Effector CD8-positive, alpha-beta T cell (primary cell): ENCODE data around the gene SNRNP40.
"Not testable (repeated sequence)": the region's sequence is repeated elsewhere in the genome, so short reads cannot be mapped to it uniquely, and the experiment has no call there.

Experiments
- DNase-seq: peaks from one replicate; lab custom pipeline; 2025; lab: John Stamatoyannopoulos, UW
- total RNA-seq, 4 experiments: gene quantifications; one replicate each; lab custom pipeline; 2026; lab: John Stamatoyannopoulos, UW

SNRNP40 gene
- total RNA-seq = 66.7 to 101 (median 79.9) reads per million in 4 experiments

DNA sequence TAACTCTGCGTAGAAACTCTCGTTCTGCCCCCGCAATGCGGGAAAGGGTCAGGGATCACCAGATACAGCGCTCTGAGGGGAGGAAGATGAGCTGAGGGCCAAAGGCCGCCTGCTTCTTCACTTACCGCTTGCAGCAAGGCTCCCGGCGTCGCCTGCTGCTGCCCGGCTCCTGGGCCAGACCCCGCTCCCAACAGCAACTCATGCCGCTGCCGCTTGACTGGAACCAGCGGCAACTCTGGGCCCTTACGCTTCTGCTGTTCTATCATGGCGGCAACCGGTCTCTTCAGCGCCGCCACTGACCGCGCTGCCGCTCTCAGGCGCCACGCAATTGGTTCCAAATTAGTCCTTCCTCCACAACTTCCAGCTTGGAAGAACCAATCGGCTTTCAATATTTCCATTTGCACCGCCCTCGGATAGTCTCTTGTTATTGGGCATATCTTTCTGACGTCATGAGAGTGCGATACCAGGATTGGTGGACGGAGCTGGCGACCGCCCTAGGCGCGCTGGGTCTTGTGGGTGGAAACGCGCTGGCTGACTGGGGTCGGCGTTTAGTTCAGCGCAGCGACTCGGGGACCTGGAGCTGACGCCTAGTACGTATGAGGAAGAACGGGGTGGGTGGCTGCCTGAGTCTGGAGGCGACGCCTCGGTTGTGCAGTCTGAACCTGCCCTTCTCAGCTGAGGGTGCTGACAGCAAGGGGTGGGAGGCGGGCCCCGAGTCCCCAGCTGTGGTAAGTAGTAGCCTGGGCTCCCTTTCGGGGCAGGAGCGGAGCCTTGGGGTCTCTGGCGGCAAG is at the start of gene SNRNP40, which contains the start of gene ZCCHC17:
SNRNP40 (minus strand) TSS at position 303 of the 791 bp plus-strand sequence; CDS start at position 266, 37 bp downstream.
ZCCHC17 (plus strand) TSS at position 547 of the 791 bp plus-strand sequence. CDS start 13,067 bp downstream, outside the sequence.
- peak; percentile 89 for DNase-seq

GRCh38 chr1:31345635-31346034 is 49.0 kb upstream of the SNRNP40 start:
- DNase-seq = no peak

- DNase-seq = no peak
These were observed 47.9 kb upstream of the SNRNP40 start for GRCh38 chr1:31344503-31344902.

- no peak for DNase-seq
These were observed 40.3 kb upstream of the SNRNP40 start for GRCh38 chr1:31336687-31337467.

- no peak for DNase-seq
These were observed 38.4 kb upstream of the SNRNP40 start for GRCh38 chr1:31335007-31335406.

GRCh38 chr1:31327381-31327780 is 30.8 kb upstream of the SNRNP40 start:
- no peak for DNase-seq

- no peak for DNase-seq
These were observed 29.9 kb upstream of the SNRNP40 start for GRCh38 chr1:31326461-31326860.

DNA sequence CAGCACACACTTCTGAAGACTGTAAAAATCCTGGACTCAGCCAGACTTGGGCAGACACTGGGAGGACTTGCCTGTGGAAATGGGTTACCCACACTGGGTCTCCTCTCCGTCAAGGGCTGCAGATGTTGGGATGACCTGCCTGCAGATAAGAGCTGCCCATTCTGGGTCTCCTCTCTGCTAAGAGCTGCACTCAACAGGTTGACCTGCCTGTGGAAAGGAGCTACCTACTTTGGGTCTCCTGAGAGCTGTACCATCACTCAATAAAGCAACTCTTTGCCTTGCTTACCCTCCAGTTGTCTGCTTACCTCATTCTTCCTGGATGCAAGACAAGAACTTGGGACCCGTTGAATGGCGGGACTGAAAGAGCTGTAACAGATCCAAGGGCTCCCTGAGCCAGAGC is 28.4 kb upstream of the SNRNP40 start:
- no peak for DNase-seq

DNA sequence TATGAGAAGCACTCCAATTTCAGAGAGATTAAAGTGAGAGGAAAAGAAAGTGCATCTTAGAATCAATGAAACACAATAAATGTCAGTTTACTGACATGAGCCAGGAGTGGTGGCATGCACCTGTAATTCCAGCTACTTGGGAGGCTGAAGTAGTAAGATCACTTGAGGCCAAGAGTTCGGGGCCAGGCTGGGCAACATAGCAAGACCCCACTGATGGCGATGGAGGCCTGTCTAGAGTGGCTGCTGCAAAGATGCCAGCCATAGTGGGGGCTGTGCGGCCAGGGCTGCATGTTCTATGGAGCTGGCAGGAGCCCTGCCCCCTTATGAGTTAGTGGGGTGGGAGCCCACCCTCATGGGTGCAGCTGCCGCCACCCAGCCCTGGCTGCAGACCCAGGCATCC is 27.5 kb upstream of the SNRNP40 start:
- DNase-seq = no peak

DNA sequence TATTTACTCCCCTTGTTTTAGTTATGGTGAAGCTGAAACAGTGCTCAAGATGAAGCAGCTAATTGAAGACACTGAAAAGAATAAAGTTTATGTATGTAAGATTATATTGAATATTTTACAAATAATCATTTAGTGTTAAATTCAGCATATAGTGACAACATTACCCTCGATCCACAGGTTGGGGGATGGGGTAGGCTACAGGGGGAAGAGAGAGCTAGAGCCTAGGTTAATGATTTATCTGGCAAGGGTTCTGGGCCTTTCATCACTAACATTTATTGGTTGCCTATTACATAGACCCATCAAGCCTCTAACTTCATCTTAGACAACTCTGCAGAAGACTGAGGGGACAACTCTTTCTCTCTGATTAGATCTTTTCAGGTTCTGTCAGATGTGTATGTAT is 21.6 kb upstream of the SNRNP40 start:
- DNase-seq = no peak

- no peak for DNase-seq
These were observed 19.3 kb upstream of the SNRNP40 start for GRCh38 chr1:31315902-31316301.

GRCh38 chr1:31310198-31310597 is 13.6 kb upstream of the SNRNP40 start:
- no peak for DNase-seq

DNA sequence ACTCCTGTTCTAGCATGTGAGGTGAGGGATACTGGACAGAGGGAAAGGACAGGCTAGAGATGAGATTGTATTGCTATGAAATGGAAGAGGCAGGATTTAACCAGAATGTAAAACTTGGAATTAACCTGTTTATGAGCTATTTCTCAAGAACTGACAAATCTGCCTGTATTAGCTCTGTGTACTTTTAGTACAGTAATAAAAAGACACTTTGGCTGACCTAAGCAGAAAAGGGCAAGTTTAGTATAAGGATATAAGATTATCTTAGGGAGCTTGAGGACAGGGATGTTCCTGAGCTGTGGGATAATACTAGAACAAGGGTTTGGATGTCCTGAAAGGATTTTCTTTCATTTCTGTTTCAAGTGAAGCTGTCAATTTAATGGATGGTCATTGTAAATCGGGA is 11.4 kb upstream of the SNRNP40 start:
- DNase-seq = no peak

GRCh38 chr1:31306278-31306677 is 9.7 kb upstream of the SNRNP40 start:
- DNase-seq = no peak

DNA sequence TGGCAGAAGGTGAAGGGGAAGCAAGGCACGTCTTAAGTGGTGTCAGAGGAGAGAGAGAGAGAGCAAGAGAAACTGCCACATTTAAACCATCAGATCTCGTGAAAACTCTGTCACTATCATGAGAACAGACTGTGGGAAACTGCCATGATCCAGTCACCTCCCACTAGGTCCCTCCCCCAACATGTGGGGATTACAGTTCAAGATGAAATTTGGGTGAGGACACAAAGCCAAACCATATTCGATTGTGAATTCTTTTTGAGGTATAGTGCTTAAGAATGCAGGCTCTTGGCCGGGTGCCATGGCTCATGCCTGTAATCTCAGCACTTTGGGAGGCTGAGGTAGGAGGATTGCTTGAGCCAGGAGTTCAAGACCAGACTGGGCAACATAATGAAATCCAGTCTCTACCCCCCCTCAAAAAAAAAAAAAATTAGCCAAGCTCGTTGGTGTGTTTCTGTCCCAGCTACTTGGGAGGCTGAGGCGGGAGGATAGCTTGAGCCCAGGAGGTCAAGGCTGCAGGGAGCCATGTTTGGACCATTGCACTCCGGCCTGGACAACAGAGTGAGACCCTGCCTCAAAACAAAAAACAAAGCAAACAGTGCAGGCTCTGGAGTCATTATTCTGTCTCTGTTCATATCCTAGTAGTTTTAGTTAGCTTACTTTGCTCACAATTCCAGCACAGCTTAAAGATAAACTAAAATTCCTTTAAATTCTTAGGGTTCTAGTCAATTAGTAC is 6.3 kb upstream of the SNRNP40 start:
- no peak for DNase-seq

DNA sequence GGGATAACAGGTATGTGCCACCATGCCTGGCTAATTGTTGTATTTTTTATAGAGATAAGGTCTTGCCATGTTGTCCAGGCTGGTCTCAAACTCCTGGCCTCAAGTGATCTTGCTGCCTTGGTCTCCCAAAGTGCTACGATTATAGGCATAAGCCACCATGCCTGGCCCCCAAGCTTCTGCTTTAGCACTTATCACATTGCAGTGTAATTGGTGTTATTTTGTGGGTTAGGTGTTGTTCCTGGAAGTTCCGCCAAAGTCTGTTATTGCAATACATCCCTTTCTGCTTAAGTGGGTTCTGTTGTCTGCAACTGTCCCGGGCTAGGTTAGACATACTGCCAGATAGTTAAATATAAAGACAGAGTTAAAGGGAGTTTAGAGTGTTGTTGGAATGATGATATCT is 3.6 kb upstream of the SNRNP40 start:
- DNase-seq = no peak

DNA sequence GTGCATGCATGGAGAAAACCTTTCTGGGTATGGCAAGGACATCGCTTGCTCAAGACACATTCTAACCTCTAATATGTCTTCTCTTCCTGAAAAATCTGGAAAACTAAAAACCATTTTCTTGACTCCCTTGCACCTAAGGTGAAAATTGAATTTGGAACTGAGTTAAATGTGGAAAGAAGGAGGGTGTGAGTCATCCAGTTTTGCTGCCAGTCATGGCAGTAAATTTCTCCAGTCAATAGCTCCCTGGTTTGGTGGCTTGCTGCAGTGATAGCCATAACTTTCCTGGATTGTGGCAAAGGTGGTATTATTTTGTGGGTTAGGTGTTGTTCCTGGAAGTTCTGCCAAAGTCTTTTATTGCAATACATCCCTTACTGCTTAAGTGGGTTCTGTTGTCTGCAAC is 2.8 kb upstream of the SNRNP40 start:
- no peak for DNase-seq

- DNase-seq = no peak
These were observed 974 bp upstream of the SNRNP40 start for GRCh38 chr1:31297277-31298247.

GRCh38 chr1:31295874-31296485 is 608 bp downstream of the SNRNP40 start:
- no peak for DNase-seq

DNA sequence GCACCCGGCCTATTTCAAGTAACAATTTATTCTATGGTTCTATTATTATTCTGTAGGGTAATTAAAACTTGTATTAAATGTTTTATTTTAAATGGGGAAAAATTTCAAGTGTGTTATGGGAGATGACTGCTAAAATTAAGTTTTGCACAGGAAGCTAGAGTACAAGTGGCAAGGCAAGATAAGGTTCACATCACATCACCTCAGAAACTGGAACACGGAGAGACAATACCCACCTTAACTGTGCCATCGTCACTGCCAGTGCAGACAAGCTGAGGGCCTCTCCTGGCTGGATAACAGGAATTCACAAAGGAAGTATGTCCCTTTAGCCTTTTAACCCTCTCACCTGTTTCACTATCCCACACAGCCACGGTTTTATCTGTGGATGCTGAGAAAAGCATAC is 7.6 kb downstream of the SNRNP40 start:
- DNase-seq = no peak

DNA sequence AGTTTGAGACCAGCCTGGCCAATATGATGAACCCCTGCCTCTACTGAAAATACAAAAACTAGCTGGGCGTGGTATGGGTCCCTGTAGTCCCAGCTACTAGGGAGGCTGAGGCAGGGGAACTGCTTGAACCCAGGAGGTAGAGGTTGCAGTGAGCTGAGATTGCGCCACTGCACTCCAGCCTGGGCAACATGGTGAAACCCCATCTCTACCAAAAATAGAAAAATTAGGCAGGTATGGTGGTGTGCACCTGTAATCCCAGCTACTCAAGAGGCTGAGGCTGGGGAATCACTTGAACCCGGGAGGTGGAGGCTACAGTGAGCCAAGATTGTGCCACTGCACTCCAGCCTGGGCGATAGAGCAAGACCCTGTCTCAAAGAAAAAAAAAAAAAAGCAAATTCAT is 8.8 kb downstream of the SNRNP40 start:
- DNase-seq = not testable (repeated sequence)
